K562 (cell line): ENCODE data around the gene SNX9. TPM values are rescaled to one million over a fixed set of nuclear protein-coding genes. Genes with fewer than 3 reads are reported as not detected.

ENCODE experiments used
- BRF2 ChIP-seq: IDR thresholded peaks from 3 replicates; pipeline ENCODE4 v1.6.1; 2011; ENCODE audit warnings: borderline replicate concordance, mild to moderate bottlenecking; ENCODE audit not compliant: insufficient read length, insufficient read depth
- FOSL1 ChIP-seq: fragments of 200-800 bp; sonication (Bioruptor generic); conservative IDR thresholded peaks from 2 replicates; pipeline ENCODE4 v1.6.1; 2016; ENCODE audit warnings: missing genetic modification characterization, missing compliant biosample characterization
- HBP1 ChIP-seq: fragments of 450-650 bp; formaldehyde crosslinking; IDR thresholded peaks from 2 replicates; pipeline ENCODE4 v1.4.0; 2022; ENCODE audit warnings: missing genetic modification characterization
- NCOA4 ChIP-seq: fragments of 450-650 bp; IDR thresholded peaks from 2 replicates; pipeline ENCODE4 v1.6.1; 2018; ENCODE audit warnings: mild to moderate bottlenecking; ENCODE audit not compliant: partially characterized antibody
- OTX1 ChIP-seq: fragments of 450-650 bp; formaldehyde crosslinking; IDR thresholded peaks from 2 replicates; pipeline ENCODE4 v1.4.0; 2022; ENCODE audit warnings: mild to moderate bottlenecking
- PRDM10 ChIP-seq: fragments of 450-650 bp; IDR thresholded peaks from 2 replicates; pipeline ENCODE4 v1.6.1; 2018; ENCODE audit not compliant: partially characterized antibody
- PREB ChIP-seq: sonication (generic); formaldehyde crosslinking; IDR thresholded peaks from 2 replicates; pipeline ENCODE4 v1.8.1; 2023; ENCODE audit warnings: mild to moderate bottlenecking, missing genetic modification reagents
- ZFP36 ChIP-seq: fragments of 150-350 bp; IDR thresholded peaks from 2 replicates; pipeline ENCODE4 v1.6.1; 2018; ENCODE audit warnings: low read length, low read depth; ENCODE audit not compliant: partially characterized antibody
- ZFP91 ChIP-seq: sonication (generic); formaldehyde crosslinking; IDR thresholded peaks from 2 replicates; pipeline ENCODE4 v1.8.0; 2022; ENCODE audit warnings: mild to moderate bottlenecking, missing genetic modification reagents
- ZNF143 ChIP-seq: sonication (generic); formaldehyde crosslinking; IDR thresholded peaks from 2 replicates; pipeline ENCODE4 v1.9.0; 2022; ENCODE audit warnings: mild to moderate bottlenecking, missing genetic modification reagents
- ZNF592 ChIP-seq: fragments of 450-650 bp; IDR thresholded peaks from 2 replicates; pipeline ENCODE4 v1.6.1; 2017; ENCODE audit warnings: antibody characterized with exemption, mild to moderate bottlenecking
- polyA plus RNA-seq, 8 experiments: library from polyadenylated mRNA; depleted of rRNA in 4 of 8; stranded (reverse) in 5 of 8; unstranded in 3 of 8; fragments of >200 nt; fragmentation: Nextera tagmentation in 2 of 8; fragmentation: Illumina TruSeq in 1 of 8; extraction: Ambion mirVana in 2 of 8; extraction: Trizol in 1 of 8; gene quantifications; 2 replicates each; pipeline versions ENCODE4 v1.2.1 to v1.2.3, GENCODE V29; 2011 to 2014; ENCODE audit warnings: inconsistent platforms in 1 of 8, missing spikeins in 1 of 8
- total RNA-seq, 7 experiments: library from RNA; depleted of rRNA in 6 of 7; stranded (reverse); fragments of >200 nt in 6 of 7; fragmentation: Illumina TruSeq in 2 of 7; extraction: Trizol in 2 of 7; gene quantifications; 2 replicates each; pipeline versions ENCODE4 v1.2.1 to v1.2.3, GENCODE V29; 2011 to 2021; ENCODE audit warnings: low replicate concordance in 1 of 7

SNX9 gene
- total and polyA plus RNA-seq, 9 of the 15 experiments (the other 6 are each of a cell fraction or from before 2014, with no cell fraction given), result 6.0 to 81.7 (median 57.1) TPM

GRCh38 chr6:157980288-157981131 is 157.5 kb downstream of the SNX9 start (continued):
- TF ChIP-seq ZNF592 (peak; percentile 39; the same call in 1 of the 2 replicates), NCOA4 (no peak), PREB (CRISPR knock-in tag) (no peak), ZFP36 (peak; percentile 79), FOSL1 (tag) (no peak), OTX1 (CRISPR knock-in tag) (peak; percentile 54; the same call in 1 of the 2 replicates), PRDM10 (no peak), ZNF143 (peak; percentile 57; the same call in 1 of the 2 replicates), ZFP91 (no peak), HBP1 (peak; percentile 68; the same call in 1 of the 2 replicates), BRF2 (no peak)
